ENCODE data around the gene ADPRHL1. TPM values are rescaled to one million over a fixed set of nuclear protein-coding genes. Genes with fewer than 3 reads are reported as not detected.
A peak's percentile ranks its signal among the peaks of the same experiment; 100 is the strongest.

Gene ADPRHL1
- total and polyA plus RNA-seq, 7 donors = 186 to 776 (median 294) TPM

DNA sequence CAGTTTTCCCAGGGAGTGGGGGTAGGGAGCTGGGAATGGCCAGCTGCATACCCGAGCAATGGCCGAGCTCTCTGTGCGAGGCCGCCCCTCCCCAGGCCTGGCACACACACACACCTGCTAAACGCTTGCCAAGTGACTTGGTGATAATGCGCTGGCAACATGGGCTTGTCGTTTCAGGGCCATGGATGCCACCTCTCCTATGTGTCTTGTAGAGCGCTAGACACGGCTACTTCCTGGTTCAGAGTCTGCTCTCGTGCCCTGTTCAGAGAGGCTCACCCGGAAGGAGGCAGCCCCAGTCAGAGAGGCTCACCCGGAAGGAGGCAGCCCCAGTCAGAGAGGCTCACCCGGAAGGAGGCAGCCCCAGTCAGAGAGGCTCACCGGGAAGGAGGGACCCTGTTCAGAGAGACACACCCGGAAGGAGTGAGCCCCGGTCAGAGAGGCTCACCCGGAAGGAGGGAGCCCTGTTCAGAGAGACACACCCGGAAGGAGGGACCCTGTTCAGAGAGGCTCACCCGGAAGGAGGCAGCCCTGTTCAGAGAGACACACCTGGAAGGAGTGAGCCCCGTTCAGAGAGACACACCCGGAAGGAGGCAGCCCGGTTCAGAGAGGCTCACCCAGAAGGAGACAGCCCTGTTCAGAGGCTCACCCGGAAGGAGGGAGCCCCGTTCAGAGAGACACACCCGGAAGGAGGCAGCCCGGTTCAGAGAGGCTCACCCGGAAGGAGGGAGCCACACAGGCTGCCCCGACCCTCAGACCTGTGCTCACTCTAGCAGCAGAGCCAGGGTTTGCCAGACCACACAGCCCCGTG lies 4.2 kb downstream of the ADPRHL1 start:
- Histone ChIP-seq H3K27me3 (ENCODE audit: insufficient read depth in 3 of 3, low read length in 2 of 3) (no peaks in the 10 kb centered on the region), H3K4me3 (peak overlapping the region; percentile 60), H3K9me3 (no peaks in the 10 kb centered on the region), H3K36me3 (ENCODE audit: insufficient read depth in 1 of 2, low read depth in 1 of 2) (peaks cover 0 to 16% of the 10 kb centered on the region in 2 donors), H3K4me1 (peaks cover 33% of the 10 kb centered on the region), H3K27ac (peak overlapping the region; percentile 89)
- WGBS, 3 donors = 40 to 52% (median 46%) methylated on average over 29 of the region's 29 CpGs
- intact Hi-C loops (cut with DNase I) = loop anchor here in 1 of 2 donors (1.0 kb wide), 1 partner anchor 22 kb away; no protein-coding TSS in a partner anchor
- TF ChIP-seq, protein P1, sequence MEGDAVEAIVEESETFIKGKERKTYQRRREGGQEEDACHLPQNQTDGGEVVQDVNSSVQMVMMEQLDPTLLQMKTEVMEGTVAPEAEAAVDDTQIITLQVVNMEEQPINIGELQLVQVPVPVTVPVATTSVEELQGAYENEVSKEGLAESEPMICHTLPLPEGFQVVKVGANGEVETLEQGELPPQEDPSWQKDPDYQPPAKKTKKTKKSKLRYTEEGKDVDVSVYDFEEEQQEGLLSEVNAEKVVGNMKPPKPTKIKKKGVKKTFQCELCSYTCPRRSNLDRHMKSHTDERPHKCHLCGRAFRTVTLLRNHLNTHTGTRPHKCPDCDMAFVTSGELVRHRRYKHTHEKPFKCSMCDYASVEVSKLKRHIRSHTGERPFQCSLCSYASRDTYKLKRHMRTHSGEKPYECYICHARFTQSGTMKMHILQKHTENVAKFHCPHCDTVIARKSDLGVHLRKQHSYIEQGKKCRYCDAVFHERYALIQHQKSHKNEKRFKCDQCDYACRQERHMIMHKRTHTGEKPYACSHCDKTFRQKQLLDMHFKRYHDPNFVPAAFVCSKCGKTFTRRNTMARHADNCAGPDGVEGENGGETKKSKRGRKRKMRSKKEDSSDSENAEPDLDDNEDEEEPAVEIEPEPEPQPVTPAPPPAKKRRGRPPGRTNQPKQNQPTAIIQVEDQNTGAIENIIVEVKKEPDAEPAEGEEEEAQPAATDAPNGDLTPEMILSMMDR (IDR thresholded peaks at IDR 0.05) = no peak
- peak in 3 of 4 donors; percentile 0 to 4 (median 2) for ATAC-seq
- DNase-seq = peak; percentile 67

DNA sequence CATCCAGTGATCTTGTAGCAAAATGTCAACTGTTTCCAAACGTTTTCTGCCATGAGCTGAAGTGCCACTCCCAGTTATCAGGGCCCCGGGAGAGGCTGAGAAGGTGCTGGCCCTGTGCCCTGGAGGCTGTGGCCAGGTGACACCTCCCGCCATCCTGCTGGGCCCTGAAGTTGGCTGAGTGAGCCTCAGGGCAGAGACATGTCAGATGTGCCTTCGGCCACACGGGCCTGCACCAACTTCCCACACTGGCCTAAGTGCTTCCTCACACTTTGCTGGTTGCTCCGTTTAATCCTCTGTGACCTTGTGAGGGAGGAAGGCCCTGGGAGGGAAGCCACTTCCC lies 4.8 kb downstream of the ADPRHL1 start:
- WGBS, 3 donors = 14 to 17% (median 16%) methylated on average over 6 of the region's 6 CpGs
- DNase-seq (peak; percentile 45 to 73), ATAC-seq (peak; percentile 6 to 30 (median 20))
- peaks cover 28% of the 10 kb centered on the region for H3K4me1 ChIP-seq
- intact Hi-C loops (cut with DNase I) = loop anchor here in 1 of 2 donors (1.0 kb wide), 1 partner anchor 21 kb away; no protein-coding TSS in a partner anchor
- peaks cover 0 to 22% of the 10 kb centered on the region in 2 donors for H3K36me3 ChIP-seq (ENCODE audit: insufficient read depth in 1 of 2, low read depth in 1 of 2)
- H3K27me3 ChIP-seq (ENCODE audit: insufficient read depth in 3 of 3, low read length in 2 of 3) = no peaks in the 10 kb centered on the region
- no peaks in the 10 kb centered on the region for H3K9me3 ChIP-seq
- TF ChIP-seq, protein P1 (IDR thresholded peaks at IDR 0.05) = no peak
- H3K27ac ChIP-seq = peak overlapping the region; percentile 89
- H3K4me3 ChIP-seq = peak overlapping the region; percentile 60

DNA sequence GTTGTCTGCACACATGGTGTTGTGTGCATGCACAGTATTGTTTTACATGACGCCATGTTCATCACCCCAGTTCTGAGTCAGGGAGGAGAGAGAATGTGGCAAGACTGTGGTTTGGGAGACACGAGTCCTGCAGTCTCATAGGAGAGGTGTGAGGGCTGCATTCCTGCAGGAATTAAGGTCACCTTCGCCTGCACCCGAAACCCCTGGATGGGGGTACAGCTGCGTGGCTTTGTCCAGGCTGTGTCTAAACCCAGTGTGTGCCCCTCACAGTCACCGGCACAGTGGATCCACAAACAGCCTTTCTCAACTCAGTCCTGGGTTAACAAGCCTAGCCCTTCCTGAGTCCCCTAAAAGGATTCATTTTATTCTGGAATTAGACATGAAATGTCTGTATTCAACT lies 5.7 kb downstream of the ADPRHL1 start:
- intact Hi-C loops (cut with DNase I) = no loop called here
- DNase-seq (peak in 1 of 2 donors; percentile 15), ATAC-seq (no peak)
- Histone ChIP-seq H3K27ac (peak overlapping the region; percentile 89), H3K9me3 (no peaks in the 10 kb centered on the region), H3K4me3 (no peak overlapping the region), H3K36me3 (ENCODE audit: insufficient read depth in 1 of 2, low read depth in 1 of 2) (peaks cover 0 to 31% of the 10 kb centered on the region in 2 donors), H3K27me3 (ENCODE audit: insufficient read depth in 3 of 3, low read length in 2 of 3) (no peaks in the 10 kb centered on the region), H3K4me1 (peaks cover 27% of the 10 kb centered on the region)
- 85 to 93% (median 92%) methylated on average over 6 of the region's 6 CpGs for WGBS, 3 donors
- TF ChIP-seq, protein P1 (IDR thresholded peaks at IDR 0.05) = no peak

DNA sequence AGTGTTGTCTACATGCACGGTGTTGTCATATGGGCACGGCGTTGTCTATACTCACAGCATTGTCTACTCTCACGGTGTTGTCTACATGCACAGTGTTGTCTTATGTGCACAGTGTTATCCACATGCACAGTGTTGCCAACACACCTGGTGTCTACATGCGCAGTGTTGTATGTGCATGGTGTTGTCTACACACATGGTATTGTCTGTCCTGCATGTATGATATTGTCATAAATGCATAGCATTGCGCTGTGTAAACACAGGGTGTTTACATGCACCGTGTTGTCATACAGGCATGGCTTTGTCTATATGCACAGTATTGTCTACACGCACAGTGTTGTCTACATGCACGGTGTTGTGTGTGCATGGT lies 6.8 kb downstream of the ADPRHL1 start:
- H3K27ac ChIP-seq = no peak overlapping the region
- H3K9me3 ChIP-seq = no peaks in the 10 kb centered on the region
- H3K36me3 ChIP-seq (ENCODE audit: insufficient read depth in 1 of 2, low read depth in 1 of 2) = peaks cover 0 to 43% of the 10 kb centered on the region in 2 donors
- DNase-seq (no peak), ATAC-seq (no peak)
- TF ChIP-seq, protein P1 (IDR thresholded peaks at IDR 0.05) = no peak
- 89 to 92% (median 92%) methylated on average over 9 of the region's 9 CpGs for WGBS, 3 donors
- no peaks in the 10 kb centered on the region for H3K27me3 ChIP-seq (ENCODE audit: insufficient read depth in 3 of 3, low read length in 2 of 3)
- intact Hi-C loops (cut with DNase I) = no loop called here
- no peak overlapping the region for H3K4me3 ChIP-seq
- peaks cover 27% of the 10 kb centered on the region for H3K4me1 ChIP-seq

All from psoas muscle (tissue), 8 donors.